Common myeloid progenitor, CD34-positive (primary cell): ENCODE measurements around the gene BRPF3.

Experiments
- CTCF ChIA-PET: fragments of 350-600 bp; sonication (Branson Sonifier 250); formaldehyde crosslinking; loops from one replicate; lab custom pipeline; 2021; ENCODE audit warnings: antibody characterized with exemption; lab: Charles Lee
- POLR2A ChIA-PET: fragments of 350-600 bp; sonication (Branson Sonifier 250); formaldehyde crosslinking; loops from one replicate; lab custom pipeline; 2021; ENCODE audit warnings: antibody characterized with exemption; lab: Charles Lee
- DNase-seq, 3 donors: peaks; one replicate each; pipeline versions ENCODE4 v3.0.0 to v3.0.0-alpha.2; 2013
- H3K27ac ChIP-seq, 2 experiments: 1 replicate in 1 of 2; 2 replicates in 1 of 2; pipeline ENCODE4 v1.7.0; 2013; ENCODE audit warnings: inconsistent platforms in 2 of 2, low read length in 2 of 2, mild to moderate bottlenecking in 2 of 2, low read depth in 1 of 2, moderate library complexity in 1 of 2; ENCODE audit not compliant: severe bottlenecking in 2 of 2, insufficient read depth in 1 of 2, poor library complexity in 1 of 2
- H3K27me3 ChIP-seq, 5 experiments: replicated peaks in 2 of 5; 1 replicate in 3 of 5; 2 replicates in 2 of 5; pipeline versions ENCODE4 v1.6.1 to v1.7.0; 2013; ENCODE audit warnings: low read length in 4 of 5, mild to moderate bottlenecking in 2 of 5, moderate library complexity in 2 of 5, inconsistent platforms in 1 of 5; ENCODE audit not compliant: insufficient read depth in 5 of 5, control insufficient read depth in 4 of 5
- H3K36me3 ChIP-seq, 4 experiments: 1 replicate in 2 of 4; 2 replicates in 2 of 4; pipeline versions ENCODE4 v1.6.1 to v1.7.0; 2013; ENCODE audit warnings: low read length in 3 of 4, control low read depth in 1 of 4, mild to moderate bottlenecking in 1 of 4; ENCODE audit not compliant: control insufficient read depth in 4 of 4, insufficient read depth in 4 of 4
- H3K4me1 ChIP-seq, 4 experiments: 1 replicate in 3 of 4; 2 replicates in 1 of 4; pipeline versions ENCODE4 v1.6.1 to v1.7.1; 2013; ENCODE audit warnings: low read length in 3 of 4, mild to moderate bottlenecking in 3 of 4, control low read depth in 1 of 4, inconsistent platforms in 1 of 4, moderate library complexity in 1 of 4; ENCODE audit not compliant: control insufficient read depth in 4 of 4, insufficient read depth in 4 of 4; ENCODE audit errors: control extremely low read depth in 1 of 4
- H3K4me3 ChIP-seq, 7 experiments: 1 replicate in 4 of 7; 2 replicates in 3 of 7; pipeline versions ENCODE4 v1.5.1 to v1.7.0; 2013; ENCODE audit warnings: mild to moderate bottlenecking in 7 of 7, low read length in 6 of 7, moderate library complexity in 6 of 7, inconsistent platforms in 2 of 7, low read depth in 2 of 7, control low read depth in 1 of 7; ENCODE audit not compliant: insufficient read depth in 4 of 7, control insufficient read depth in 1 of 7; ENCODE audit errors: extremely low read depth in 1 of 7
- H3K9me3 ChIP-seq, 5 experiments: 1 replicate in 4 of 5; 2 replicates in 1 of 5; pipeline versions ENCODE4 v1.6.1 to v1.7.1; 2013; ENCODE audit warnings: low read length in 4 of 5, mild to moderate bottlenecking in 2 of 5, inconsistent platforms in 1 of 5, low read depth in 1 of 5, moderate library complexity in 1 of 5; ENCODE audit not compliant: control insufficient read depth in 4 of 5, insufficient read depth in 2 of 5; ENCODE audit errors: control extremely low read depth in 1 of 5
- WGBS: methylation state at CpG from one replicate; pipeline ENCODE4 v1.1.5; 2013; ENCODE audit not compliant: insufficient coverage; 5-methylcytosine and 5-hydroxymethylcytosine counted together

The BRPF3 gene

GRCh38 chr6:36280467-36280866 lies 83.9 kb downstream of the BRPF3 start:
- DNase-seq, result no peak
- Histone ChIP-seq H3K4me1 (no peaks in the 10 kb centered on the region), H3K4me3 (no peak overlapping the region), H3K36me3 (no peaks in the 10 kb centered on the region), H3K27ac (no peak overlapping the region), H3K9me3 (peaks cover 0 to 2% (median 0%) of the 10 kb centered on the region in 5 experiments), H3K27me3 (peaks cover 4 to 25% (median 10%) of the 10 kb centered on the region in 5 experiments)
- CTCF ChIA-PET, result interaction anchor here (1.1 to 1.4 kb wide), 2 partner anchors 22 to 32 kb away, joined by 3 to 4 read pairs; no protein-coding TSS in a partner anchor
- WGBS, result 90% methylated on average over 3 of the region's 3 CpGs
- POLR2A ChIA-PET, result no interaction called here

- WGBS, result 100% methylated on average over 3 of the region's 4 CpGs
- H3K9me3 ChIP-seq, result peaks cover 0 to 2% (median 0%) of the 10 kb centered on the region in 5 experiments
These were observed 84.4 kb downstream of the BRPF3 start for GRCh38 chr6:36280983-36281382.

More at GRCh38 chr6:36280983-36281382, 84.4 kb downstream of the BRPF3 start:
- Histone ChIP-seq H3K27ac (no peak overlapping the region), H3K4me3 (no peak overlapping the region), H3K27me3 (peaks cover 4 to 30% (median 15%) of the 10 kb centered on the region in 5 experiments), H3K4me1 (no peaks in the 10 kb centered on the region), H3K36me3 (no peaks in the 10 kb centered on the region)
- no peak for DNase-seq
- POLR2A ChIA-PET, result no interaction called here
- CTCF ChIA-PET, result interaction anchor here (1.1 to 1.4 kb wide), 2 partner anchors 21 to 32 kb away, joined by 3 to 4 read pairs; no protein-coding TSS in a partner anchor
